Measurements from ENCODE around the gene HACD2.

Gene HACD2

DNA sequence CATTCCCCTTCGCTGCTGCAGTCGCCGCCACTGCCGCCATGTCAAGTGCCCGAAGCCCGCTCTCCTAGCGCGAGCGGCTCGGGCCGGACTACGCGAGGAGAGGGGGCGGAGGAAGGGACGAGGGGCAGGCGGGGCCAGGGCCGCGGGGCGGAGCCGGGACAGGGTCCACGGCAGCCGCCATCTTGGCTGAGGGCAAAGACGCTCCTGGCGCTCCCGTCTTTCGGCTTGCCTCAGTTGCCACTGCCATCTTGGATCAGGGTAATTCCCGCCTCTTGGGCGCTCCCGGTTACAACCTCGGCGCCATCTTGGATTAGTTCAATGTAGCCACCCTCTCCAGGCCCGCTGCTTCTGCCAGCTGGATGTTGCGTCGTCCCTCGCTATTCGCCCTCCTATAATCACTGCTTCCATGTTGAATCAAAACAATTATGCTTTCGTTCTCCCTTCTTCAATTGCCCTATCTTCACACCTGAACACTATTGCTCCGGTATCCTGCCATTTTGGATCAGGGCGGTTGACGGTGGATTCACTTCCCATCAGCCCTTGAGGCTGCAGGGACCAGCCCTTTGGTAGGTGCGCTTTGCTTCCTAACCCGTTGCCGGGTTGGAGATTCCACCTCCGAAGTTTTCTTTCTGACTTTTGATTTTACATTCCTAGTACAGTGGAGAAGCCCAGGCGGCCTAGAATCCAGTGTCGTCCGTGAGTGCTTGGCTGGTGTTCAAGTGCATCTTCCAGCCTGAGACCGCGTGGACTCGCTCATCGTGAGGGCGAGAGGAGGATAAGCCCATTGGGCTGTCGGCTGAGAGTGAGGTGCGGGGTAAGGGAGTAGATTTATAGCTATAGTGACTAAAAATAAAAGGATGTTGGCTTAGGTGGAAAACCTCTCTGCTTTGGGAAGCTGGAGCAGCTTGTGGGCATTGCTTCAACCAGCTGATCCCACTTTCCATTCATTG, at the start of gene HACD2:
TSS of gene HACD2 (minus strand) at position 66 of the 950 bp plus-strand sequence. CDS start at position 40, 26 bp downstream.
- TF ChIP-seq CTCF (IDR thresholded peaks at IDR 0.05; ENCODE audit: insufficient read depth, low read length, missing control alignments) = no peak
- H3K4me3 ChIP-seq (ENCODE audit: low read depth, low read length) = peak within 1 kb of the TSS; percentile 76
- ChIA-PET CTCF (interaction anchor here (0.6 to 4.4 kb wide), 8 partner anchors 10 to 138 kb away, joined by 3 to 22 read pairs (median 5); no protein-coding TSS in a partner anchor), POLR2A (interaction anchor here (0.6 to 3.6 kb wide), 5 partner anchors 9 to 77 kb away, joined by 3 to 14 read pairs (median 4); no protein-coding TSS in a partner anchor)
- DNase-seq (ENCODE audit: low read depth, low spot score) = peak; percentile 85

DNA sequence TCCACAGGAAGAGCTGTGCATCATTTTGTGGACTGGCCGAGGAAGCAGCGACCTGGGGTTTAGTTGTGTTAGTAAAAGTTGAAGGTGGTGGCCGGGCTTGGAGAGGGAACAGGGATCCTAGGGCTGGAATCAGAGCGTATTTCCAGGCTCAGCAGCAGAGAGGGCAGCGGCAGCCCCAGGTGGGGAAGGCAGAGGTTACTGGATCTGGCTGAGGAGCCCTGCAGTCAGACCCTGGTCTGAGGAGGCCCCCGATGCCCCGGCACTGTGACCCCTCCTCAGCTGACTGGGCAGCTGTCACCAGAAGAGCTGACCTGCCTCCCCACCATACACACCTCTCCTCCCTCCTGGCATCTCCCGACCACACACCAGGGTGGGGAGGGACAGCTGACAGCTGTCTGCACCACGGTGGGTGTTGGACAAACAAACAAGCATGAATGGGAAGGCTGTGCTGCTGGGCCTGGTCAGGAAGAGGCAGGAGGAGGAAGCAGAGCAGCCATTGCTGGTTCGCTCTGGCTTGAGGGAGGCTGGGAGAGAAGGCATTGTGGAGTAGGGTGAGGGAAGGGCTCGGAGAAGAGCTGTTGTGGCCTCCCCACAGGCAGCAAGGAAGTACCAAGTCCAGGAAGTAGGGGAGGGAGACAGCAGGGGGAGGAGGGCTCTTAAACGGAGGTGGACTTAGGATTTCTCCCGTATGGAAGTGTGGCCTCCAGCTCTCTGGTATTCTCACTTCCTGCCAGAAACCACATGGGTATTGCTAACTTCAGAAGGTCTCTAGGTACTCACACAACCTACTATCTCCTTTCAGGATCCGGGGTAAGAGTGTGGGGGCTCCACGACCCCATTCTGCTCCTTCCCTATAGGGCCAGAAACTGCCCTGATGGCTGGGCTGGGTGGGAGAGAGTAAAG, 49.5 kb upstream of the HACD2 start:
- CTCF ChIA-PET = interaction anchor here (0.9 to 4.9 kb wide), 6 partner anchors 8 to 107 kb away, joined by 3 to 54 read pairs (median 8); no protein-coding TSS in a partner anchor
- POLR2A ChIA-PET = no interaction called here
- no peak overlapping the region for H3K4me3 ChIP-seq (ENCODE audit: low read depth, low read length)
- no peak for TF ChIP-seq CTCF (IDR thresholded peaks at IDR 0.05; ENCODE audit: insufficient read depth, low read length, missing control alignments)
- no peak for DNase-seq (ENCODE audit: low read depth, low spot score)

DNA sequence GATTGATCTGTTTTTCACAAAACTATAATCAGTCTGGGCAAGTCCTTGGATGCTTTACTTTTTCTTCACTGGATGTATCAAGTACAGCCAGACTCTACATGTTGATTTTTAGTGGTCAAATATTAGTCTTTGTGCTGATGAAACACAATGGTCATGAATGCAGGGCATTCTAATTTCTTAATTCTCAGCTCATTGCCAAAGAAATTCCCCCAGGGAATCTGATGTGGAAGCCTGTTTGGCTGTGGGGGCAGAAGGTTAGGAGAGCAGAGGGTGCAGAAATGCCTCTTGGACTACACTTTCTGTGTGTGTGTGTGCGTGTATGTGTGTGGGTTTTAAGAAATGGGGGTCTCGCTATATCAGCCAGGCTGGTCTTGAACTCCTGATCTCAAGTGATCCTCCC, 48.7 kb upstream of the HACD2 start:
- no peak overlapping the region for H3K4me3 ChIP-seq (ENCODE audit: low read depth, low read length)
- ChIA-PET CTCF (interaction anchor here (0.9 to 4.9 kb wide), 5 partner anchors 9 to 107 kb away, joined by 3 to 54 read pairs (median 11); no protein-coding TSS in a partner anchor), POLR2A (interaction anchor here (1.4 kb wide), 1 partner anchor 9 kb away, joined by 5 read pairs; no protein-coding TSS in a partner anchor)
- no peak for DNase-seq (ENCODE audit: low read depth, low spot score)
- no peak for TF ChIP-seq CTCF (IDR thresholded peaks at IDR 0.05; ENCODE audit: insufficient read depth, low read length, missing control alignments)

- no peak for TF ChIP-seq CTCF (IDR thresholded peaks at IDR 0.05; ENCODE audit: insufficient read depth, low read length, missing control alignments)
- ChIA-PET POLR2A (no interaction called here), CTCF (interaction anchor here (1.5 to 4.9 kb wide), 3 partner anchors 10 to 91 kb away, joined by 7 to 54 read pairs (median 16); no protein-coding TSS in a partner anchor)
- peak; percentile 68 for DNase-seq (ENCODE audit: low read depth, low spot score)
- H3K4me3 ChIP-seq (ENCODE audit: low read depth, low read length) = no peak overlapping the region
These were observed 47.4 kb upstream of the HACD2 start for GRCh38 chr3:123632161-123632655.

DNA sequence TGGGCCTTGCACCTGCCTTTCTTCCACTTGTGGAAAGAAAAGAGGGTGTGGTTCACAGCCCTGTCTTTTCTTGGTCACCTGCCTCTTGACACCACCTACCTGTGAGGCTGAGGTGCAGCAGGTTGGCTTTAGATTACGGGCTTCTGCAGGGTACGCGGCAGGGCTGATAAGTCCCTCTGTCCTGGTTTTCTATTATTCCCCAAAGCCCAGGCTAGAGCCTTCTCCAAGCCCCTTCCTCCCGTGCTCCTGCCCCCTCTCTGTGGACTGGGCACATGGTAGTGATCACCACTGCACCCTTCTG, 44.8 kb upstream of the HACD2 start:
- no peak for TF ChIP-seq CTCF (IDR thresholded peaks at IDR 0.05; ENCODE audit: insufficient read depth, low read length, missing control alignments)
- no peak for DNase-seq (ENCODE audit: low read depth, low spot score)
- H3K4me3 ChIP-seq (ENCODE audit: low read depth, low read length) = no peak overlapping the region
- CTCF ChIA-PET = interaction anchor here (0.8 to 1.5 kb wide), 2 partner anchors 10 to 13 kb away, joined by 4 read pairs; no protein-coding TSS in a partner anchor
- POLR2A ChIA-PET = no interaction called here
